Panc1 (cell line): ENCODE results near the gene KIFBP. TPM values are rescaled to one million over a fixed set of nuclear protein-coding genes. Genes with fewer than 3 reads are reported as not detected.
A peak's percentile ranks its signal among the peaks of the same experiment; 100 is the strongest.

Experiments used
- ATAC-seq: fragments of 200-7000 bp; cut with Tn5 transposase; 2 replicates; pipeline ENCODE4 v1.9.1; 2020; ENCODE audit warnings: mild to moderate bottlenecking, moderate library complexity
- BruUV-seq: library from RNA; stranded (reverse); fragments of 400-500 nt; replicated peaks from 2 replicates; lab custom pipeline; 2021; lab: Mats Ljungman, UMichigan
- CTCF ChIA-PET: fragments of 300-600 bp; sonication (Branson Sonifier 250); formaldehyde crosslinking; loops from one replicate; lab custom pipeline; 2022; ENCODE audit warnings: antibody characterized with exemption; lab: Charles Lee
- POLR2A ChIA-PET: fragments of 300-600 bp; sonication (Branson Sonifier 250); formaldehyde crosslinking; loops from one replicate; lab custom pipeline; 2022; ENCODE audit warnings: antibody characterized with exemption; lab: Charles Lee
- DNase-seq: peaks from one replicate; pipeline ENCODE4 v3.0.0-alpha.2; 2010; ENCODE audit warnings: low read depth, low spot score
- H3K27ac ChIP-seq: 2 replicates; pipeline ENCODE4 v1.5.1; 2011; ENCODE audit warnings: mild to moderate bottlenecking, low read length, inconsistent platforms
- H3K27me3 ChIP-seq: fragments of 200-500 bp; sonication (Bioruptor generic); 2 replicates; pipeline ENCODE4 v1.6.0; 2014; ENCODE audit warnings: low read length, inconsistent platforms; ENCODE audit not compliant: control insufficient read depth, insufficient read depth
- H3K36me3 ChIP-seq: fragments of 200-500 bp; sonication (Bioruptor generic); 2 replicates; pipeline ENCODE4 v1.5.1; 2014; ENCODE audit warnings: inconsistent platforms, mild to moderate bottlenecking, low read length, moderate library complexity; ENCODE audit not compliant: control insufficient read depth, insufficient read depth
- H3K4me1 ChIP-seq: 2 replicates; pipeline ENCODE4 v1.5.1; 2011; ENCODE audit warnings: inconsistent platforms, mild to moderate bottlenecking, low read length, moderate library complexity; ENCODE audit not compliant: control insufficient read depth, insufficient read depth
- H3K4me3 ChIP-seq, 2 experiments: 2 replicates each; pipeline ENCODE4 v1.5.1; 2011 to 2012; ENCODE audit warnings: low read depth in 2 of 2, low read length in 2 of 2, mild to moderate bottlenecking in 2 of 2, inconsistent platforms in 1 of 2, moderate library complexity in 1 of 2
- H3K9me3 ChIP-seq: fragments of 200-500 bp; sonication (Bioruptor generic); 2 replicates; pipeline ENCODE4 v1.5.1; 2014; ENCODE audit warnings: low read depth, mild to moderate bottlenecking, inconsistent platforms, low read length, moderate library complexity; ENCODE audit not compliant: control insufficient read depth, insufficient read depth
- POLR2AphosphoS5 ChIP-seq: IDR thresholded peaks from 2 replicates; pipeline ENCODE4 v1.6.1; 2012; ENCODE audit warnings: mild to moderate bottlenecking, low read depth, low read length, moderate library complexity
- SIN3A ChIP-seq: IDR thresholded peaks from 2 replicates; pipeline ENCODE4 v1.6.1; 2012; ENCODE audit warnings: low read depth, mild to moderate bottlenecking, low read length, moderate library complexity, borderline replicate concordance; ENCODE audit not compliant: insufficient read depth
- TCF7L2 ChIP-seq: IDR thresholded peaks from 2 replicates; pipeline ENCODE4 v1.6.1; 2011; ENCODE audit warnings: mild to moderate bottlenecking, low read depth, low read length, inconsistent platforms
- in situ Hi-C: cut with HindIII; loops from 2 replicates; pipeline ENCODE4 v1.10.0; 2016; ENCODE audit warnings: low sequenced_read_pairs, low pct_unique_long_range_greater_than_20kb
- intact Hi-C: fragments of 100-400 bp; cut with micrococcal nuclease; formaldehyde crosslinking; loops from one replicate; pipeline ENCODE4 v1.10.0; 2022; ENCODE audit not compliant: unreplicated experiment
- total RNA-seq: library from RNA; stranded (reverse); gene quantifications from one replicate; pipeline ENCODE4 v1.2.1, GENCODE V29; 2021; ENCODE audit not compliant: unreplicated experiment
- TF ChIP-seq, protein P1 (sequence below): fragments of 450-650 bp; IDR thresholded peaks from 2 replicates; pipeline ENCODE4 v1.5.1; 2017; ENCODE audit warnings: mild to moderate bottlenecking
- TF ChIP-seq, protein P2 (sequence below), 2 experiments: IDR thresholded peaks; 2 replicates each; pipeline ENCODE4 v1.6.1; 2011 to 2012; ENCODE audit warnings: low read depth in 2 of 2, control low read depth in 1 of 2, low read length in 1 of 2, mild to moderate bottlenecking in 1 of 2, moderate library complexity in 1 of 2; ENCODE audit not compliant: insufficient read depth in 1 of 2

Gene KIFBP
- total RNA-seq, 1 experiment from 2014 or later, result 45.9 TPM

DNA sequence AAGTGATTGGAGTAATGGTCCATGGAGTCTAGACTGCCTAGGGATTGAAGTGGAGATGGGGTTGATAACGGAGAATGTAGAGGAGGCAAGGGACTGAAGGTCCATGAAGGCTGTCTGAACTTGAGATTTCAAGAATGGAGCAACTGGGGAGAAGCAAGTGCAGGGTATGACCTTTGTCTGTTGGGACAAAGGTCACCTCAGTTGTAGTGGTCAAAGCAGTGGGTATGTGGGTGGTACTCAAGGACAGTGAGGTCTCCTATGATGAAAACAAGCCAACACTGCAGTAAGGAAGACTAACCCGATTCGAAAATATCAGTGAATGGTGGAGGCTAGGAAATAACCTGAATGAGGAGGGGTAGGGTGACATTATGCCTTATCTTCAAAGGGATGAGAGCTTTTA lies 38.0 kb upstream of the KIFBP start:
- TF ChIP-seq, protein P1, sequence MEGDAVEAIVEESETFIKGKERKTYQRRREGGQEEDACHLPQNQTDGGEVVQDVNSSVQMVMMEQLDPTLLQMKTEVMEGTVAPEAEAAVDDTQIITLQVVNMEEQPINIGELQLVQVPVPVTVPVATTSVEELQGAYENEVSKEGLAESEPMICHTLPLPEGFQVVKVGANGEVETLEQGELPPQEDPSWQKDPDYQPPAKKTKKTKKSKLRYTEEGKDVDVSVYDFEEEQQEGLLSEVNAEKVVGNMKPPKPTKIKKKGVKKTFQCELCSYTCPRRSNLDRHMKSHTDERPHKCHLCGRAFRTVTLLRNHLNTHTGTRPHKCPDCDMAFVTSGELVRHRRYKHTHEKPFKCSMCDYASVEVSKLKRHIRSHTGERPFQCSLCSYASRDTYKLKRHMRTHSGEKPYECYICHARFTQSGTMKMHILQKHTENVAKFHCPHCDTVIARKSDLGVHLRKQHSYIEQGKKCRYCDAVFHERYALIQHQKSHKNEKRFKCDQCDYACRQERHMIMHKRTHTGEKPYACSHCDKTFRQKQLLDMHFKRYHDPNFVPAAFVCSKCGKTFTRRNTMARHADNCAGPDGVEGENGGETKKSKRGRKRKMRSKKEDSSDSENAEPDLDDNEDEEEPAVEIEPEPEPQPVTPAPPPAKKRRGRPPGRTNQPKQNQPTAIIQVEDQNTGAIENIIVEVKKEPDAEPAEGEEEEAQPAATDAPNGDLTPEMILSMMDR, result no peak
- TF ChIP-seq POLR2AphosphoS5 (no peak; the same call in 1 of the 2 replicates), TCF7L2 (no peak), SIN3A (no peak)
- TF ChIP-seq, protein P2, sequence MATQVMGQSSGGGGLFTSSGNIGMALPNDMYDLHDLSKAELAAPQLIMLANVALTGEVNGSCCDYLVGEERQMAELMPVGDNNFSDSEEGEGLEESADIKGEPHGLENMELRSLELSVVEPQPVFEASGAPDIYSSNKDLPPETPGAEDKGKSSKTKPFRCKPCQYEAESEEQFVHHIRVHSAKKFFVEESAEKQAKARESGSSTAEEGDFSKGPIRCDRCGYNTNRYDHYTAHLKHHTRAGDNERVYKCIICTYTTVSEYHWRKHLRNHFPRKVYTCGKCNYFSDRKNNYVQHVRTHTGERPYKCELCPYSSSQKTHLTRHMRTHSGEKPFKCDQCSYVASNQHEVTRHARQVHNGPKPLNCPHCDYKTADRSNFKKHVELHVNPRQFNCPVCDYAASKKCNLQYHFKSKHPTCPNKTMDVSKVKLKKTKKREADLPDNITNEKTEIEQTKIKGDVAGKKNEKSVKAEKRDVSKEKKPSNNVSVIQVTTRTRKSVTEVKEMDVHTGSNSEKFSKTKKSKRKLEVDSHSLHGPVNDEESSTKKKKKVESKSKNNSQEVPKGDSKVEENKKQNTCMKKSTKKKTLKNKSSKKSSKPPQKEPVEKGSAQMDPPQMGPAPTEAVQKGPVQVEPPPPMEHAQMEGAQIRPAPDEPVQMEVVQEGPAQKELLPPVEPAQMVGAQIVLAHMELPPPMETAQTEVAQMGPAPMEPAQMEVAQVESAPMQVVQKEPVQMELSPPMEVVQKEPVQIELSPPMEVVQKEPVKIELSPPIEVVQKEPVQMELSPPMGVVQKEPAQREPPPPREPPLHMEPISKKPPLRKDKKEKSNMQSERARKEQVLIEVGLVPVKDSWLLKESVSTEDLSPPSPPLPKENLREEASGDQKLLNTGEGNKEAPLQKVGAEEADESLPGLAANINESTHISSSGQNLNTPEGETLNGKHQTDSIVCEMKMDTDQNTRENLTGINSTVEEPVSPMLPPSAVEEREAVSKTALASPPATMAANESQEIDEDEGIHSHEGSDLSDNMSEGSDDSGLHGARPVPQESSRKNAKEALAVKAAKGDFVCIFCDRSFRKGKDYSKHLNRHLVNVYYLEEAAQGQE (IDR thresholded peaks at IDR 0.05; ENCODE audit: insufficient read depth in 1 of 2, low read depth in 2 of 2, low read length in 1 of 2), result no peak
- ATAC-seq, result no peak
- no peak for DNase-seq
- intact Hi-C loops (no loop called here), in situ Hi-C loops (no loop called here)
- Histone ChIP-seq H3K9me3 (no peaks in the 10 kb centered on the region), H3K27me3 (no peaks in the 10 kb centered on the region), H3K27ac (no peak overlapping the region), H3K4me1 (no peaks in the 10 kb centered on the region), H3K36me3 (peaks cover 10% of the 10 kb centered on the region), H3K4me3 (no peak overlapping the region)
- POLR2A ChIA-PET, result no interaction called here
- CTCF ChIA-PET, result no interaction called here
- no TSS peak for BruUV-seq

DNA sequence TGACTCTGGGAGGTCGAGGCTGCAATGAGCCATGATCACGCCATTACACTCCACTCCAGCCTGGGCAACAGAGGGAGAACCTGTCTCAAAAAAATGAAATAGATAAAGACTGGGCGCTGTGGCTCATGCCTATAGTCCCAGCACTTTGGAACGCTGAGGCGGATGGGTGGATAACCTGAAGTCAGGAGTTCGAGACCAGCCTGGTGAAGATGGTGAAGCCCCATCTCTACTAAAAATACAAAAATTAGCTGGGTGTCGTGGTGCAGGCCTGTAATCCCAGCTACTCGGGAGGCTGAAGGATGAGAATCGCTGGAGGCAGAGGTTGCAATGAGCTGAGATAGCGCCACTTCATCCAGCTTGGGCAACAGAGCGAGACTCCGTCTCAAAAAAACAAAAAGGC lies 33.7 kb upstream of the KIFBP start:
- no peak for DNase-seq
- Histone ChIP-seq H3K27me3 (no peaks in the 10 kb centered on the region), H3K36me3 (peaks cover 10% of the 10 kb centered on the region), H3K9me3 (no peaks in the 10 kb centered on the region), H3K27ac (peak overlapping the region; percentile 94), H3K4me1 (peaks cover 13% of the 10 kb centered on the region; the same call in 1 of the 2 replicates), H3K4me3 (peak overlapping the region; percentile 89 to 90)
- no peak for ATAC-seq
- in situ Hi-C loops (no loop called here), intact Hi-C loops (no loop called here)
- ChIA-PET POLR2A (no interaction called here), CTCF (interaction anchor here (0.6 kb wide), 1 partner anchor 65 kb away, joined by 3 read pairs; no protein-coding TSS in a partner anchor)
- BruUV-seq, result no TSS peak
- TF ChIP-seq, protein P1, result no peak
- no peak for TF ChIP-seq SIN3A
- TF ChIP-seq, protein P2 (IDR thresholded peaks at IDR 0.05; ENCODE audit: insufficient read depth in 1 of 2, low read depth in 2 of 2, low read length in 1 of 2), result no peak
- TF ChIP-seq TCF7L2, result no peak
- TF ChIP-seq POLR2AphosphoS5, result no peak
